ENCODE data around the gene PPOX. TPM values are rescaled to one million over a fixed set of nuclear protein-coding genes. Genes with fewer than 3 reads are reported as not detected.

PPOX gene
- total RNA-seq, 2 donors from 2014 or later, result 13.8 to 42.6 TPM

DNA sequence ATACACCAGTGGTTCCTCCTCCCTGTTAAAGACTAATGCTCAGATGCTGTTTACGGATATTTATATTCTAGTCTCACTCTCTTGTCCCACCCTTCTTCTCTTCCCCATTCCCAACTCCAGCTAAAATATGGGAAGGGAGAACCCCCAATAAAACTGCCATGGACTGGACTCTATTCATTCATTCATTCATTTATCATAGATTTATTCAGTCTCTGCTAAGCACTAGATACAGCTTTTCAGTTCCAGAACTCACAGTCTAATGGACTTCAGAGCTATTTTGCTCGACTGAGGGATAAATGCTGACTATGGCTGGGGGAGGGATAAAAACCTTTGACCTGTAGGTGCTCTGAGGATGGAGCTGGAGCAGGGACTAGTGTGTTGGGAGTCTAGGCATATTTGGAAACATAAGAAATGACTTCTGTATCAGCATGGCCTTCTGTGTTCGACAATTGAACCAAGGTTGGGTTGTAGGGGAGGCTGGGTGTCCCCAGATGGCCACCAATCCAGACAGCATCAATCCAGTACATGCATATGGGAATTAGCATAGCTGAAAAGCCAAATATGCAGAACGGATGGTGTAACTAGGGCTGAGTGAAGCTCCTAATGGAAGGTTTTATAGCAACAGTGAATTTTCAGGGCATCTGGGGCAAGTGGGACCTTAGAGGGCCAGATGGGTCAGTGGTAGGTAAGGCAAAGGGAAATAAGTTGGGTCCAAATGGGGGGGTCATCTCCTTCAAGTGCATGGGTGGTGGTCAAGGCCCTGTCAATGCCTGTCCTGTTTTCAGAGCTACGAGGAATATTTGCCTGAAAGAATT, 53.1 kb downstream of the PPOX start:
- TF ChIP-seq CTCF (IDR thresholded peaks at IDR 0.05) (no peak), POLR2A (IDR thresholded peaks at IDR 0.05) (no peak), POLR2AphosphoS5 (IDR thresholded peaks at IDR 0.05) (no peak)
- 89% methylated on average over 5 of the region's 5 CpGs for WGBS
- Histone ChIP-seq H3K9me3 (no peaks in the 10 kb centered on the region), H3K4me1 (replicated peaks) (no peaks in the 10 kb centered on the region), H3K4me3 (no peak overlapping the region), H3K27ac (no peak overlapping the region), H3K27me3 (replicated peaks; ENCODE audit: insufficient read depth) (no peaks in the 10 kb centered on the region), H3K36me3 (no peaks in the 10 kb centered on the region)
- no peak for DNase-seq (ENCODE audit: low spot score)
- intact Hi-C loops (cut with DNase I), result no loop called here

- intact Hi-C loops (cut with DNase I), result no loop called here
- Histone ChIP-seq H3K4me3 (no peak overlapping the region), H3K4me1 (replicated peaks) (no peaks in the 10 kb centered on the region), H3K27me3 (replicated peaks; ENCODE audit: insufficient read depth) (no peaks in the 10 kb centered on the region), H3K27ac (no peak overlapping the region), H3K9me3 (no peaks in the 10 kb centered on the region), H3K36me3 (no peaks in the 10 kb centered on the region)
- TF ChIP-seq POLR2AphosphoS5 (IDR thresholded peaks at IDR 0.05) (no peak), POLR2A (IDR thresholded peaks at IDR 0.05) (no peak), CTCF (IDR thresholded peaks at IDR 0.05) (no peak)
- no peak for DNase-seq (ENCODE audit: low spot score)
- WGBS, result 81% methylated on average over 5 of the region's 5 CpGs
These were observed 53.8 kb downstream of the PPOX start for GRCh38 chr1:161220002-161220401.

Small RNA genes lying within 50 kb of the gene (small RNA-seq; reads per million reads assigned to genes)
- 0 reads per million in 2 donors for gene RF01225

Other genes with a start within 250 kb of the PPOX start
- gene ITLN2, start 211.6 kb upstream of the PPOX start, total RNA-seq, result 1 to 10 TPM in 1 of 2 donors, under 1 TPM in 1; 0.82 to 2.4 TPM
- gene F11R, start 145.3 kb upstream of the PPOX start, total RNA-seq, result 100 to 1,000 TPM in 1 of 2 donors, 10 to 100 TPM in 1; 43.6 to 104 TPM
- gene TSTD1, start 127.5 kb upstream of the PPOX start, total RNA-seq, result 100 to 1,000 TPM; 137 to 648 TPM
- gene USF1, start 120.4 kb upstream of the PPOX start, total RNA-seq, result 10 to 100 TPM; 46.3 to 65.8 TPM
- gene ARHGAP30, start 96.5 kb upstream of the PPOX start, total RNA-seq, result 1 to 10 TPM; 3.2 to 5.3 TPM
- gene NECTIN4, start 76.9 kb upstream of the PPOX start, total RNA-seq, result 10 to 100 TPM in 1 of 2 donors, 1 to 10 TPM in 1; 9.6 to 18.6 TPM
- gene KLHDC9, start 68.1 kb upstream of the PPOX start, total RNA-seq, result 10 to 100 TPM; 24.8 to 33.3 TPM
- 10 to 100 TPM; 33.6 to 36.0 TPM for gene PFDN2, start 48.4 kb upstream of the PPOX start, total RNA-seq
- gene NIT1, start 48.3 kb upstream of the PPOX start, total RNA-seq, result 10 to 100 TPM; 31.1 to 51.7 TPM
- gene DEDD, start 33.8 kb upstream of the PPOX start, total RNA-seq, result 10 to 100 TPM; 30.1 to 41.5 TPM
- 10 to 100 TPM; 71.3 to 72.8 TPM for gene UFC1, start 12.4 kb upstream of the PPOX start, total RNA-seq
- gene USP21, start 6.9 kb upstream of the PPOX start, total RNA-seq, result 10 to 100 TPM; 28.1 to 32.1 TPM
- gene B4GALT3, start 11.1 kb downstream of the PPOX start, total RNA-seq, result 10 to 100 TPM; 38.2 to 68.7 TPM
- 1 to 10 TPM in 1 of 2 donors, under 1 TPM in 1; 0.55 to 3.4 TPM for gene ADAMTS4, start 32.6 kb downstream of the PPOX start, total RNA-seq
- gene NDUFS2, start 35.9 kb downstream of the PPOX start, total RNA-seq, result 100 to 1,000 TPM; 108 to 111 TPM
- gene FCER1G, start 48.9 kb downstream of the PPOX start, total RNA-seq, result 10 to 100 TPM in 1 of 2 donors, 1 to 10 TPM in 1; 3.6 to 22.4 TPM
- gene APOA2, start 57.2 kb downstream of the PPOX start, total RNA-seq, result not detected
- 10 to 100 TPM in 1 of 2 donors, 1 to 10 TPM in 1; 7.5 to 15.6 TPM for gene TOMM40L, start 59.6 kb downstream of the PPOX start, total RNA-seq
- gene NR1I3, start 71.8 kb downstream of the PPOX start, total RNA-seq, result not detected
- gene PCP4L1, start 92.3 kb downstream of the PPOX start, total RNA-seq, result 10 to 100 TPM in 1 of 2 donors, 1 to 10 TPM in 1; 7.6 to 10.1 TPM
- 1 to 10 TPM; 2.2 to 7.3 TPM for gene MPZ, start 143.5 kb downstream of the PPOX start, total RNA-seq
- 100 to 1,000 TPM in 1 of 2 donors, 10 to 100 TPM in 1; 59.0 to 107 TPM for gene SDHC, start 148.0 kb downstream of the PPOX start, total RNA-seq
- gene CFAP126, start 201.4 kb downstream of the PPOX start, total RNA-seq, result not detected

All from prostate gland (tissue), 2 donors.